Measurements from ENCODE around the gene SCN5A.

The SCN5A gene

DNA sequence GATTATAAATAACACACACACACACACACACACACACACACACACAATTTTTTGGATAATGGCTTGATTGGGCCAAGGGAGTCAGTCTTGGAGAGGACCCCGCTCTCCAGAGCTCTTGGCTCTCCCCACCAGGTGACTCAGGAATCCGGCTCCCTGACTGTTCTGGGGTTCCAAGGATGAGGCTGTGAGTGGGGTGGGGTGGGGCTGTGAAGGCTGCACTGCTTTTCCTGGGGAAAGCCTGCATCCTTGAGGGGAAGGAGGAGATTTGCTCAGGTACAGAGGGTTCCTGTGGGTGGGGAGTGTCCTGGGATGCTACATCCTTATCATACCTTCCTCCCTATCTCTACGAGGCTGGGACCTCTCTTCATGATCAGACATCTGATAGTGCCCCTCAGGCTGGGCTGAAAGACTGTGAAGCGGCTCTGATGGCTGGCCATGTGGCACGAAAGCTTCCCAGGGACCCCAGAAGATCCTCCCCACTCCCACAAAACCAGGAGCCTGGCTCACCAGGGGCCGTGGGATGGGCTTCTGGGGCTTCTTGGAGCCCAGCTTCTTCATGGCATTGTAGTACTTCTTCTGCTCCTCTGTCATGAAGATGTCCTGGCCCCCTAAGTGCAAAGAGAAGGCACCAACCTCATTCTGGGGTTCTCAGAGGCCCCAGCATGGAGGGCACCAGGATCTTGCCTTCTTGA is 94.2 kb downstream of the SCN5A start:
- in situ Hi-C loops (cut with HindIII; ENCODE audit: low pct_ligation_motif_present, low pct_unique_long_range_greater_than_20kb, low sequenced_read_pairs), result no loop called here
- DNase-seq, result no peak

- in situ Hi-C loops (cut with HindIII; ENCODE audit: low pct_ligation_motif_present, low pct_unique_long_range_greater_than_20kb, low sequenced_read_pairs), result no loop called here
- DNase-seq, result no peak
These were observed 95.2 kb downstream of the SCN5A start for GRCh38 chr3:38554127-38554827.

GRCh38 chr3:38553071-38553470 is 96.4 kb downstream of the SCN5A start:
- DNase-seq, result no peak
- in situ Hi-C loops (cut with HindIII; ENCODE audit: low pct_ligation_motif_present, low pct_unique_long_range_greater_than_20kb, low sequenced_read_pairs), result no loop called here

GRCh38 chr3:38552364-38552763 is 97.1 kb downstream of the SCN5A start:
- no peak for DNase-seq
- in situ Hi-C loops (cut with HindIII; ENCODE audit: low pct_ligation_motif_present, low pct_unique_long_range_greater_than_20kb, low sequenced_read_pairs), result no loop called here

DNA sequence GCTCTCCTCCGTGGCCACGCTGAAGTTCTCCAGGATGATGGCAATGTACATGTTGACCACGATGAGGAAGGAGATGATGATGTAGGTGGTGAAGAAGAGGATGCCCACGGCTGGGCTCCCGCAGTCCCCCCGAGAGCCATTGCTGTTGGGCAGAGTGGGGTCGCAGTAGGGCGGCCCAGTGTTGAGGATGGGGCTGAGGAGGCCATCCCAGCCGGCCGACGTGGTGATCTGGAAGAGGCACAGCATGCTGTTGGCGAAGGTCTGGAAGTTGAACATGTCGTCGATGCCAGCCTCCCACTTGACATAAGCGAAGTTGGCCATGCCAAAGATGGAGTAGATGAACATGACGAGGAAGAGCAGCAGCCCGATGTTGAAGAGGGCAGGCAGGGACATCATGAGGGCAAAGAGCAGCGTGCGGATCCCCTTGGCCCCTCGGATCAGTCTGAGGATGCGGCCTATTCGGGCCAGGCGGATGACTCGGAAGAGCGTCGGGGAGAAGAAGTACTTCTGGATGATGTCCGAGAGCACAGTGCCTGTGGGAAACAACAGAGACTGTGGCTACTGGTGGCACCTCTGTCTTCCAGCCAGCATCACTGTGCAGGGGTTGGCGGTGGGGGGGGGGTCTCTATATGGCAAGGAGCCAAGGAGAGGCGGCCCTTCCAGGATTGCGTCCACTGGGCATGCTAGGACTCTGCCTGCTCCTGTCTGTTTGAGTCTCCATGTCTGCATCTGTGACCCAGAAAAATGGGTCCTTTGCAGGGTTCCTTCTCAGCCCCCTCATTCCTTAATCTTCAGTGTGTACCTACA is 98.3 kb downstream of the SCN5A start:
- DNase-seq, result no peak
- in situ Hi-C loops (cut with HindIII; ENCODE audit: low pct_ligation_motif_present, low pct_unique_long_range_greater_than_20kb, low sequenced_read_pairs), result no loop called here

- in situ Hi-C loops (cut with HindIII; ENCODE audit: low pct_ligation_motif_present, low pct_unique_long_range_greater_than_20kb, low sequenced_read_pairs), result no loop called here
- no peak for DNase-seq
These were observed 99.3 kb downstream of the SCN5A start for GRCh38 chr3:38549957-38550840.

DNA sequence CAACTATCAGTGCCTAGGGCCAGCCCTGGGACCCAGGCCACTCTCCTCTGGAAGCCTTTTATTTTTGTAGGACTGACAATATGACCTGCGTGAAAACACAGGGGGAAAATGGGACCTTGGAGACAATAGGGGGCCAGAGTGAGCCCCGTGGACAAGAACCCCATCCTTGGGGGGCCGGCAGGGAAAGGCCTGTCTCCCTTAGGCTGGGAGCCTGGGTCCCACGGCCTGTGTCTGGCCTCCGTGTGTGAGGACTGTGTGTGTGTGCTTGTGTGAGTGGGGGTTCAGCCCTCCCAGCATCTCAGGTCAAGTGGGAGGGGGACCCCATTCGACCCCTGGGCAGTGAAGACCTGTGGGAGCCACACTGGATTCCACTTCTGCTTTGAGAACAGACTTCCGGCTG is 100.0 kb downstream of the SCN5A start:
- in situ Hi-C loops (cut with HindIII; ENCODE audit: low pct_ligation_motif_present, low pct_unique_long_range_greater_than_20kb, low sequenced_read_pairs), result no loop called here
- no peak for DNase-seq

GRCh38 chr3:38549082-38549481 is 100.4 kb downstream of the SCN5A start:
- DNase-seq, result no peak
- in situ Hi-C loops (cut with HindIII; ENCODE audit: low pct_ligation_motif_present, low pct_unique_long_range_greater_than_20kb, low sequenced_read_pairs), result no loop called here

DNA sequence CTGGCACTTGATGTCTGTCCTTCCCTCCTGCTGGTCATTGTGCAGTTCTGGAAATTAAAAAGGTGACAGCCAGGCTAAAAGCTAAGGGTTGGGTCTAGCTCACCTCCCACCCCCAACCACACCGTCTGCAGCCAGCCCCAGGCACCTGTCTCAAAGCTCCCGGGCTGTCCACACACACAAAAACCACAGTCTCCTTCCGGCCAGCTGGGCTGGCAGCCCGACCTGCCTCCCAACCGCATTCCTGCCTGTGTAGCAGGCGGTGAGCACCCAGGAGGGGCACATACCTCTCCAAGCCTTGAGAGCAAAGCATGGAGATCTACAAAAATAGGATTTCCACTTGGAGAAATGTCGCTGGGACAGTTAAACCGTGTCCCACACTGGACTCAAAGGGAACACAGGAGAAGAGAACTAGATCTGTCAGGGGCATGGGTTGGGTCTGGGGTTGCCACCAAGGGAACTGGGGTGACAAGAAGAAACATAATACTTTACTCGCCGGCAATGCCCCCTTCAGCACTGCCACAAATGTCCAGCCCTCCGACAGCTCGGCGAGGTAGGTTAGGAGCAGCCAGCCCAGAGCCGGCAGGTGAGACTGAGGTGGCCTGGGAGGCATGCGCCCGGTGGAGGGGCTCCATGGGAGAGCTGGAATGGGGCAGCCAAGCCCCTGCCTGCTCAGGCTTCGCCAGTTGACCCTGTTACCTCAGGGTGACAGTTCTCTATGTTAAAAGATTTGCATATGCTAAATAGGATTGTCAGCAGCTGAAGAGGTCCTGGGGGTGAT is 101.1 kb downstream of the SCN5A start:
- in situ Hi-C loops (cut with HindIII; ENCODE audit: low pct_ligation_motif_present, low pct_unique_long_range_greater_than_20kb, low sequenced_read_pairs), result no loop called here
- DNase-seq, result no peak

- DNase-seq, result no peak
- in situ Hi-C loops (cut with HindIII; ENCODE audit: low pct_ligation_motif_present, low pct_unique_long_range_greater_than_20kb, low sequenced_read_pairs), result no loop called here
These were observed 103.5 kb downstream of the SCN5A start for GRCh38 chr3:38545983-38546382.

- no peak for DNase-seq
These were observed 103.9 kb downstream of the SCN5A start for GRCh38 chr3:38545550-38545949.

DNA sequence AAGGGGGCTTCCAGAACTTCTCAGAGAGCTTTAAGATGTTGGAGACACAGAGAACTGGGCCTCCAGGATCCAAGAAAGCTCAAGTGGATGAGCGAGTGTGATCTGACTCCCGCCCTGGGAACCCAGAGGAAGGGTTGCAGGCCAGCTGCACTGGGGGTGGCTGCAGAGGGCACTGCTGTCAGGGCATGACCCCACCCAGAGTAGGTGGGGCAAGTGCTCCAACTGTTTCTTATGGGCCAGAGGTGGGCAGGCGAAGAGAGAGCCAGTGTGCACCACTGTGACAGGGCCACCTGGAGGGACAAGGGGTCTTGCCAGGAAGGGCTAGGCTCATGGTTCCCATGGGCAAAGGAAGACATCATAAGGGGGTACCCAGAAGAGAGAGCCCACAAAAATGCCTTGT is 104.6 kb downstream of the SCN5A start:
- in situ Hi-C loops (cut with HindIII; ENCODE audit: low pct_ligation_motif_present, low pct_unique_long_range_greater_than_20kb, low sequenced_read_pairs), result no loop called here
- DNase-seq, result no peak

More at GRCh38 chr3:38545550-38545949, 103.9 kb downstream of the SCN5A start:
- in situ Hi-C loops (cut with HindIII; ENCODE audit: low pct_ligation_motif_present, low pct_unique_long_range_greater_than_20kb, low sequenced_read_pairs), result no loop called here

DNA sequence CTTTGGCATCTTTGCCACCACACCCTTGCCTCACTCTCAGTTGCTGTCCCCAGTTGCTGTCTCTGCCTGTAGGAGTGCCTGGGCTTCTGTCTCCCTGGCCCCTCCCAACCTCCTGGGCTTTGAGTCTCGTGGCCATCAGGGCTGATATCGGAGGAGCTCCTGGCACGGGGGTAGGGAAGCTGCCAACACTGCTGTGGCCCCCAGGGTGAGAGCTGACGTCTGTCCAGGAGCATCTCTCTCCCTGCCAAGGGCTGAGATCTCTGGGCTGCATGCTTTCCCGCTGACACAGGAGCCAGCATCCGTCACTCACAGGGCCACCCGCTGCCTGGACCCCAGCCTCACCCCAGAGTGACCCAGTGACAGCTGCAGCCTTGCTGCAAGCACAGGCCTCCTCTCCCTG is 105.9 kb downstream of the SCN5A start:
- in situ Hi-C loops (cut with HindIII; ENCODE audit: low pct_ligation_motif_present, low pct_unique_long_range_greater_than_20kb, low sequenced_read_pairs), result no loop called here
- no peak for DNase-seq

- in situ Hi-C loops (cut with HindIII; ENCODE audit: low pct_ligation_motif_present, low pct_unique_long_range_greater_than_20kb, low sequenced_read_pairs), result no loop called here
- DNase-seq, result no peak
These were observed 106.8 kb downstream of the SCN5A start for GRCh38 chr3:38542401-38543298.

DNA sequence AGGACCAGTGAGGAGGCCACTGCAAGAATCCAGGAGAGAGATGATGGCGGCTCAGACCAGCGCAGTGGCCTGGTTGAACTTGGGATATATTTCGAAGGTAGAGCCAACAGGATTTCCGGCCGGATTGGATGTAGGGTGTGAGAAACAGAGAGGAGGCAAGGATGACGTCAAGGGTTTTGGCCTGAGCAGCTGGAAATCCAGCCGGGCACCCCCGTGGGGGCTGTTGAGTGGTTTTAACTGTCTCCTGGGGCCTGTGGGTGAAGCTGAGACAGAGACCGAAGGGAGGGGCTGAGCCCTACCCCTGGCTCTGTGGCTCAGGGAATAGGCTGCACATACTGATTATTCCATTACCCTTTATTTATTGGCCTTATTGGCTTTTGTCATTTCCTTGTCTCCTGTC is 107.7 kb downstream of the SCN5A start:
- in situ Hi-C loops (cut with HindIII; ENCODE audit: low pct_ligation_motif_present, low pct_unique_long_range_greater_than_20kb, low sequenced_read_pairs), result no loop called here

GRCh38 chr3:38538773-38539353 is 110.6 kb downstream of the SCN5A start:
- in situ Hi-C loops (cut with HindIII; ENCODE audit: low pct_ligation_motif_present, low pct_unique_long_range_greater_than_20kb, low sequenced_read_pairs), result no loop called here
- no peak for DNase-seq

More for the DNA sequence above, 107.7 kb downstream of the SCN5A start:
- DNase-seq, result no peak

- in situ Hi-C loops (cut with HindIII; ENCODE audit: low pct_ligation_motif_present, low pct_unique_long_range_greater_than_20kb, low sequenced_read_pairs), result no loop called here
- DNase-seq, result no peak
These were observed 112.8 kb downstream of the SCN5A start for GRCh38 chr3:38536671-38537070.
